Measurements from ENCODE around the gene KDM3B.

Gene KDM3B

GRCh38 chr5:138402640-138403039 lies 50.2 kb downstream of the KDM3B start:
- TF ChIP-seq GATA2 (IDR thresholded peaks at IDR 0.05; ENCODE audit: low read depth, low read length) (no peak), GATA3 (IDR thresholded peaks at IDR 0.05; ENCODE audit: low read depth, low read length) (no peak)

GRCh38 chr5:138408023-138408422 lies 55.5 kb downstream of the KDM3B start:
- no peak for TF ChIP-seq GATA3 (IDR thresholded peaks at IDR 0.05; ENCODE audit: low read depth, low read length)
- TF ChIP-seq GATA2 (IDR thresholded peaks at IDR 0.05; ENCODE audit: low read depth, low read length), result no peak

- TF ChIP-seq GATA2 (IDR thresholded peaks at IDR 0.05; ENCODE audit: low read depth, low read length) (no peak), GATA3 (IDR thresholded peaks at IDR 0.05; ENCODE audit: low read depth, low read length) (no peak)
Measured at GRCh38 chr5:138418444-138418843, 66.0 kb downstream of the KDM3B start.

GRCh38 chr5:138425079-138425478 lies 72.6 kb downstream of the KDM3B start:
- no peak for TF ChIP-seq GATA3 (IDR thresholded peaks at IDR 0.05; ENCODE audit: low read depth, low read length)

GRCh38 chr5:138435943-138436342 lies 83.5 kb downstream of the KDM3B start:
- TF ChIP-seq GATA3 (IDR thresholded peaks at IDR 0.05; ENCODE audit: low read depth, low read length) (no peak), GATA2 (IDR thresholded peaks at IDR 0.05; ENCODE audit: low read depth, low read length) (no peak)

- TF ChIP-seq GATA3 (IDR thresholded peaks at IDR 0.05; ENCODE audit: low read depth, low read length) (no peak), GATA2 (IDR thresholded peaks at IDR 0.05; ENCODE audit: low read depth, low read length) (no peak)
Measured at GRCh38 chr5:138438003-138438723, 85.7 kb downstream of the KDM3B start.

GRCh38 chr5:138438724-138439476 lies 86.4 kb downstream of the KDM3B start, which contains the start of gene REEP2:
Gene REEP2 (plus strand): TSS chr5:138439057. CDS start chr5:138439209, 152 bp downstream.
- no peak for TF ChIP-seq GATA3 (IDR thresholded peaks at IDR 0.05; ENCODE audit: low read depth, low read length)
- no peak; the same call in 1 of the 2 replicates for TF ChIP-seq GATA2 (IDR thresholded peaks at IDR 0.05; ENCODE audit: low read depth, low read length)

GRCh38 chr5:138439477-138440158 lies 87.1 kb downstream of the KDM3B start:
- no peak for TF ChIP-seq GATA2 (IDR thresholded peaks at IDR 0.05; ENCODE audit: low read depth, low read length)
- no peak for TF ChIP-seq GATA3 (IDR thresholded peaks at IDR 0.05; ENCODE audit: low read depth, low read length)

GRCh38 chr5:138440159-138441073 lies 87.9 kb downstream of the KDM3B start:
- no peak for TF ChIP-seq GATA2 (IDR thresholded peaks at IDR 0.05; ENCODE audit: low read depth, low read length)
- TF ChIP-seq GATA3 (IDR thresholded peaks at IDR 0.05; ENCODE audit: low read depth, low read length), result no peak

- no peak for TF ChIP-seq GATA2 (IDR thresholded peaks at IDR 0.05; ENCODE audit: low read depth, low read length)
Measured at GRCh38 chr5:138441221-138441620, 88.7 kb downstream of the KDM3B start.

GRCh38 chr5:138444078-138444773 lies 91.7 kb downstream of the KDM3B start:
- TF ChIP-seq GATA2 (IDR thresholded peaks at IDR 0.05; ENCODE audit: low read depth, low read length), result no peak

- TF ChIP-seq GATA3 (IDR thresholded peaks at IDR 0.05; ENCODE audit: low read depth, low read length) (no peak), GATA2 (IDR thresholded peaks at IDR 0.05; ENCODE audit: low read depth, low read length) (no peak)
Measured at GRCh38 chr5:138444774-138445546, 92.5 kb downstream of the KDM3B start.
